Transverse colon (tissue), 4 donors: Measurements from ENCODE around the gene ENOX1.

ENCODE experiments used
- POLR2AphosphoS5 ChIP-seq, 3 donors: sonication (generic); formaldehyde crosslinking; IDR thresholded peaks; one replicate each; pipeline ENCODE4 v1.6.1; 2016; ENCODE audit warnings: antibody characterized with exemption in 3 of 3
- TF ChIP-seq, protein P1 (sequence below), 5 experiments: fragments of 200-600 bp in 3 of 5; fragments of 450-650 bp in 2 of 5; sonication (generic) in 3 of 5; IDR thresholded peaks; 1 replicate in 2 of 5; 2 replicates in 3 of 5; pipeline ENCODE4 v1.5.1; 2016 to 2017; ENCODE audit warnings: antibody characterized with exemption in 5 of 5, inconsistent platforms in 3 of 5, mild to moderate bottlenecking in 2 of 5, moderate library complexity in 1 of 5

DNA sequence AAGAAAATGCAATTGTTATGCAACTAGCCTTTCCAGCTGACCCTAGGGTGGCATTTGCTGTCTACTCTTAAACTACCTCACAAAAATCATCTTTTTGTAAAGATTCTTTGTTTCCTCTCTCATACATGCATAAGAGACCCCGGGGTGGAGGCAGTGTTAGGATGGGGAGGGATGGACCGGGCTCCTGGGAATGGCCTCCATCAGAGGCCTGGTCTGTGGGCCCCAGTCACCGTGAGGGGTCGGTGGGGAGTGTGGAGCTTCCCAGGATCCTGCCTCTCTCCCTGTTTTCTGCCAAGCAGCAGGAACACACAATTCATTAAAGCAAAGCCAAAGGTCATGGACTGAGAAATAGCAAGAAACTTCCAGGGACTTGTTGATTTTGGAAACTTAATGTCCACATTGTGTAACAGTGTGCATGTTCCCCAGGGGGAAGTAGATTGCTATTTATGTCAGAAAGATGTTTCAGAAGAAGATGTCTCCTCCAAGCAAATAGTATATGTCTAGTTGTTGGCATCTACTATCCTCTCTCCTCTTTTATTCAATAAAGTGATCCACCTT is 241.4 kb downstream of the ENOX1 start:
- TF ChIP-seq, protein P1, sequence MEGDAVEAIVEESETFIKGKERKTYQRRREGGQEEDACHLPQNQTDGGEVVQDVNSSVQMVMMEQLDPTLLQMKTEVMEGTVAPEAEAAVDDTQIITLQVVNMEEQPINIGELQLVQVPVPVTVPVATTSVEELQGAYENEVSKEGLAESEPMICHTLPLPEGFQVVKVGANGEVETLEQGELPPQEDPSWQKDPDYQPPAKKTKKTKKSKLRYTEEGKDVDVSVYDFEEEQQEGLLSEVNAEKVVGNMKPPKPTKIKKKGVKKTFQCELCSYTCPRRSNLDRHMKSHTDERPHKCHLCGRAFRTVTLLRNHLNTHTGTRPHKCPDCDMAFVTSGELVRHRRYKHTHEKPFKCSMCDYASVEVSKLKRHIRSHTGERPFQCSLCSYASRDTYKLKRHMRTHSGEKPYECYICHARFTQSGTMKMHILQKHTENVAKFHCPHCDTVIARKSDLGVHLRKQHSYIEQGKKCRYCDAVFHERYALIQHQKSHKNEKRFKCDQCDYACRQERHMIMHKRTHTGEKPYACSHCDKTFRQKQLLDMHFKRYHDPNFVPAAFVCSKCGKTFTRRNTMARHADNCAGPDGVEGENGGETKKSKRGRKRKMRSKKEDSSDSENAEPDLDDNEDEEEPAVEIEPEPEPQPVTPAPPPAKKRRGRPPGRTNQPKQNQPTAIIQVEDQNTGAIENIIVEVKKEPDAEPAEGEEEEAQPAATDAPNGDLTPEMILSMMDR (IDR thresholded peaks at IDR 0.05), result no peak
- no peak for TF ChIP-seq POLR2AphosphoS5 (IDR thresholded peaks at IDR 0.05)
